Activated CD8-positive, alpha-beta T cell treated with anti-CD3 and anti-CD28 coated beads for 36 hours (primary cell): Measurements from ENCODE around the gene EMC1. TPM values are rescaled to one million over a fixed set of nuclear protein-coding genes. Genes with fewer than 3 reads are reported as not detected.

ENCODE experiments used
- ATAC-seq: fragments of 200-7000 bp; cut with Tn5 transposase; one replicate; pipeline ENCODE4 v1.10.0; 2021; ENCODE audit warnings: mild to moderate bottlenecking, moderate library complexity
- CTCF ChIA-PET: fragments of 350-600 bp; sonication (Branson Sonifier 250); formaldehyde crosslinking; loops from one replicate; lab custom pipeline; 2021; ENCODE audit warnings: antibody characterized with exemption; lab: Charles Lee
- POLR2A ChIA-PET: fragments of 350-600 bp; sonication (Branson Sonifier 250); formaldehyde crosslinking; loops from one replicate; lab custom pipeline; 2021; ENCODE audit warnings: antibody characterized with exemption; lab: Charles Lee
- DNase-seq: peaks from one replicate; pipeline ENCODE4 v3.0.0-alpha.2; 2020
- H3K27ac Mint-ChIP-seq: one replicate; pipeline ENCODE4 v1.8.0; 2021; ENCODE audit warnings: mild to moderate bottlenecking, mixed read lengths
- H3K27me3 Mint-ChIP-seq: one replicate; pipeline ENCODE4 v1.8.0; 2021; ENCODE audit warnings: mixed read lengths
- H3K36me3 Mint-ChIP-seq: one replicate; pipeline ENCODE4 v1.8.0; 2021; ENCODE audit warnings: low read depth, mixed read lengths
- H3K4me1 Mint-ChIP-seq: one replicate; pipeline ENCODE4 v1.8.0; 2021; ENCODE audit warnings: low read depth, mixed read lengths
- H3K4me3 Mint-ChIP-seq: one replicate; pipeline ENCODE4 v1.8.0; 2021; ENCODE audit warnings: mild to moderate bottlenecking, moderate library complexity, mixed read lengths
- H3K9me3 Mint-ChIP-seq: one replicate; pipeline ENCODE4 v1.8.0; 2021; ENCODE audit warnings: mixed read lengths
- intact Hi-C: fragments of 100-400 bp; cut with micrococcal nuclease; formaldehyde crosslinking; loops from one replicate; pipeline ENCODE4 v1.10.0; 2022
- total RNA-seq, 2 experiments: library from RNA; stranded (reverse); gene quantifications; one replicate each; pipeline ENCODE4 v1.2.3, GENCODE V29; 2021
- TF ChIP-seq, protein P1 (sequence below): fragments of 200-600 bp; IDR thresholded peaks from one replicate; pipeline ENCODE4 v1.8.0; 2022; ENCODE audit warnings: antibody characterized with exemption, mild to moderate bottlenecking

Gene EMC1
- total RNA-seq, 2 experiments from 2014 or later = 38.3 to 39.5 TPM

DNA sequence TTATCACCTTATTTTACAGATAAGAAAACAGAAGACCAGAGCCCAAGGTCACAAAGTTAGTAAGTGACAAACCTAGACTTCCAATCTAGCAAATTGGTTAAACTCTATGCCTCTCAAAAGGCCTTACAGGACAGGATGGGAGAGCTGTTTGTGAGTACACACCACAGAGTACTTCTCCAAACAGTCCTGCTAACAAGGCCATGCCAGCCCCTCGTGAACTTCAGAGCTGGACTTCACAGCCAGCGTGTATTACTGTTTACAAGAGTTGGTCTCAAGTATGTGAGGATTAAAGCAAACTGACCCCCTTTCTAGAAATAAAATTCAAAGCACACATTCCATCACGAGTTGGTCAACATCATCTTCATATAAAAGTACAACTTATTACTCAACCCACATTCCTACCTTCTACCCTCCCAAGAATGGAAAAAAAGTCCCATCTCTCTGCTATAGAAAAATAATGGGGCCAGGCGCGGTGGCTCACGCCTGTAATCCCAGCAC lies 21.4 kb downstream of the EMC1 start:
- Mint-ChIP-seq H3K27ac (no peak overlapping the region), H3K4me1 (no peaks in the 10 kb centered on the region), H3K27me3 (no peaks in the 10 kb centered on the region), H3K4me3 (no peak overlapping the region), H3K9me3 (no peaks in the 10 kb centered on the region), H3K36me3 (peaks cover 45% of the 10 kb centered on the region)
- ATAC-seq (no peak), DNase-seq (no peak)
- TF ChIP-seq, protein P1, sequence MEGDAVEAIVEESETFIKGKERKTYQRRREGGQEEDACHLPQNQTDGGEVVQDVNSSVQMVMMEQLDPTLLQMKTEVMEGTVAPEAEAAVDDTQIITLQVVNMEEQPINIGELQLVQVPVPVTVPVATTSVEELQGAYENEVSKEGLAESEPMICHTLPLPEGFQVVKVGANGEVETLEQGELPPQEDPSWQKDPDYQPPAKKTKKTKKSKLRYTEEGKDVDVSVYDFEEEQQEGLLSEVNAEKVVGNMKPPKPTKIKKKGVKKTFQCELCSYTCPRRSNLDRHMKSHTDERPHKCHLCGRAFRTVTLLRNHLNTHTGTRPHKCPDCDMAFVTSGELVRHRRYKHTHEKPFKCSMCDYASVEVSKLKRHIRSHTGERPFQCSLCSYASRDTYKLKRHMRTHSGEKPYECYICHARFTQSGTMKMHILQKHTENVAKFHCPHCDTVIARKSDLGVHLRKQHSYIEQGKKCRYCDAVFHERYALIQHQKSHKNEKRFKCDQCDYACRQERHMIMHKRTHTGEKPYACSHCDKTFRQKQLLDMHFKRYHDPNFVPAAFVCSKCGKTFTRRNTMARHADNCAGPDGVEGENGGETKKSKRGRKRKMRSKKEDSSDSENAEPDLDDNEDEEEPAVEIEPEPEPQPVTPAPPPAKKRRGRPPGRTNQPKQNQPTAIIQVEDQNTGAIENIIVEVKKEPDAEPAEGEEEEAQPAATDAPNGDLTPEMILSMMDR = no peak
- CTCF ChIA-PET = interaction anchor here (1.2 kb wide), 2 partner anchors 9 to 10 kb away, joined by 3 to 4 read pairs; no protein-coding TSS in a partner anchor
- POLR2A ChIA-PET = interaction anchor here (1.1 kb wide), 1 partner anchor 21 kb away, joined by 4 read pairs; the partner anchor contains the start of gene EMC1
- intact Hi-C loops = no loop called here

DNA sequence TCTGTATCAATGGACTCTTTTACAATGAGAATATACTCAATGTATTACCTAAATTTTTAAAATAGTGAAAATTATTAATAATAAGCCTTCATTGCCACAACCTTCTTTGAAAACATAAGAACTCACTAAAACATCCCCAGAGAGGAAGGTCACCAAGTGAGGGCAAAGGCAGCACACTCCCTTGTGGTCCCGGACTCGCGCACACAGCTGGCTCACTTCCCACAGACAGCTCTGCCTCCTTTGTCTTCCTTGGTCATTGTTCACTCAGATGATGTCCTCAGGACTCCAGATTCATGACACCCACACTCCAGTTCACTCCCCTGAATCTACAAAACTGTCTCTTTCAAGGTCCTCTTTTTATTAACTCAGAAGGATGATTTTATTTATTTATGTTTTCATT lies 22.1 kb downstream of the EMC1 start:
- Mint-ChIP-seq H3K9me3 (no peaks in the 10 kb centered on the region), H3K36me3 (peaks cover 52% of the 10 kb centered on the region), H3K4me3 (no peak overlapping the region), H3K27me3 (no peaks in the 10 kb centered on the region), H3K4me1 (no peaks in the 10 kb centered on the region), H3K27ac (peak overlapping the region; percentile 63)
- TF ChIP-seq, protein P1 = no peak
- ATAC-seq (no peak), DNase-seq (no peak)
- CTCF ChIA-PET = interaction anchor here (1.2 kb wide), 1 partner anchor 11 kb away, joined by 4 read pairs; no protein-coding TSS in a partner anchor
- POLR2A ChIA-PET = interaction anchor here (1.1 kb wide), 1 partner anchor 22 kb away, joined by 4 read pairs; the partner anchor contains the start of gene EMC1
- intact Hi-C loops = no loop called here

DNA sequence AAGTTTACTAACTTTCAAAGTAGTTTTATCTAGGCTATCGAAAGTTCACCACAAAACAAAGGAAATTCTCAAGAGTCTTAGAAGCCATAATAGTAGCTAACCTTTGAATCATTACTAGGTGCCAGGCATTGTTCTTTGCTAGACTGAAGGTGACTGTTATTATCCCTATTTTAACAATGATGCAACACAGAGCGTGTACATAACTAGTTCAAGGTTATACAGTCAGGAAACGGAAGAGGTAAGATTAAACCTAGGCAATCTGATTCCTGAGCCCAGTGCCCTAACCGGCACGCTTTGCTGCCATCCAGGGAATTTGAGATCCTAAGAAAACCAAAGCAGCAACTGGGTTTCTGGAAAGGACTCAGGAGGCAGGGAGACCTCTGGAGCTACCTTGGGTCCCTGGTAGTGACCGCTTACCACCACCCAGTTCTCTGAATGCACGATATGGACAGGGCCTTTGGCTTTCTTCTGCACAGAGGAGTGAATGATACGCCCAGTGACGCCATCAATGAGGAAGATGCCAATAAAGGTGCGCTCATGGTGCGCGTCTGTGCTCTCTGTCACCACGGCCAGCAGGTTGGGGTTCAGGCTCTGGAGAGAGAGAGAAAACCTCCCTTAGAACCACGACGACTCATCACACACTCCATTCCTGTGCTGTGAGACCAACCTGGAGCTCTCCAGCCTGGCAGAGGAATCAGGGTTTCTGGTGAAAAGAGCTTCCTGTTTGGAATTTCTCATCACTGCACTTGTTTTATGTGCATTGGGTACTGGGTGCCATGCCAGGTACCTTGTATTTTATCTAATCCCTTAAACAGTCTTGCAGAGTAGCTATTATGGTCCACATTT lies 28.1 kb downstream of the EMC1 start:
- ChIA-PET CTCF (interaction anchor here (1.3 to 1.5 kb wide), 2 partner anchors 12 to 18 kb away, joined by 3 to 7 read pairs; no protein-coding TSS in a partner anchor), POLR2A (interaction anchor here (1.0 to 3.5 kb wide), 6 partner anchors 12 to 22 kb away, joined by 3 to 19 read pairs (median 4); partner anchors contain the start of gene UBR4)
- H3K27me3 Mint-ChIP-seq = no peaks in the 10 kb centered on the region
- no peak overlapping the region for H3K27ac Mint-ChIP-seq
- ATAC-seq (no peak), DNase-seq (no peak)
- H3K9me3 Mint-ChIP-seq = no peaks in the 10 kb centered on the region
- intact Hi-C loops = no loop called here
- peaks cover 10% of the 10 kb centered on the region for H3K4me1 Mint-ChIP-seq
- H3K4me3 Mint-ChIP-seq = no peak overlapping the region
- peaks cover 61% of the 10 kb centered on the region for H3K36me3 Mint-ChIP-seq
- TF ChIP-seq, protein P1 = no peak

DNA sequence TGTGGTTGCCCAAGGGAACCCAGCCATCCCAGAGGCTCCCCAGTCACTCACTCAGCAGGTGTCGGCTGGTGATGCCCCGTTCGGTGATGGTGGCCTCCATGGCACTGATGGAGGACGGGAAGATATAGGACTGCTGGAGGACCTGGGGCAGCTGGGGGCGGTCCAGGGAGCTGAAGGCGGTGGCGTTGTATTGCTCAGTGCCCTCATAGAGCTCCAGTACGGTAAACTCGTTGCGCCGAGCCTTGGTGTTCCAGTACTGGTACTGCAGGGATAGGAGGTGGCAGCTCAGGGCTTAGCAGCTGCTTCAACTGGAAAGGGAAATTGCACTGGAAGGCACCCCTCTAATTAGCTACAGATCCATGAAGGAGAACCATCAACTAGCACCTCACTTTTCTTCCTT lies 28.8 kb downstream of the EMC1 start:
- H3K4me1 Mint-ChIP-seq = peaks cover 10% of the 10 kb centered on the region
- no peak overlapping the region for H3K4me3 Mint-ChIP-seq
- DNase-seq = no peak
- CTCF ChIA-PET = interaction anchor here (0.7 to 1.3 kb wide), 2 partner anchors 13 to 316 kb away, joined by 3 read pairs; no protein-coding TSS in a partner anchor
- no peak overlapping the region for H3K27ac Mint-ChIP-seq
- no peaks in the 10 kb centered on the region for H3K9me3 Mint-ChIP-seq
- TF ChIP-seq, protein P1 = no peak
- no peaks in the 10 kb centered on the region for H3K27me3 Mint-ChIP-seq
- POLR2A ChIA-PET = interaction anchor here (0.6 to 3.5 kb wide), 4 partner anchors 11 to 18 kb away, joined by 3 to 19 read pairs (median 4); partner anchors contain the start of gene UBR4
- peaks cover 63% of the 10 kb centered on the region for H3K36me3 Mint-ChIP-seq
- no peak for ATAC-seq
- intact Hi-C loops = no loop called here
